Osteocyte (in vitro differentiated cells): ENCODE data around the gene ACTL10. TPM values are rescaled to one million over a fixed set of nuclear protein-coding genes. Genes with fewer than 3 reads are reported as not detected.

Experiments used
- DNase-seq: peaks from one replicate; pipeline ENCODE4 v3.0.0; 2021; ENCODE audit warnings: mixed read lengths; ENCODE audit not compliant: unreplicated experiment; ENCODE audit errors: extremely low spot score
- H3K27ac Mint-ChIP-seq: one replicate; pipeline ENCODE4 v1.8.0; 2021; ENCODE audit warnings: mild to moderate bottlenecking, mixed read lengths; ENCODE audit not compliant: unreplicated experiment
- H3K27me3 Mint-ChIP-seq: one replicate; pipeline ENCODE4 v1.8.0; 2021; ENCODE audit warnings: mixed read lengths; ENCODE audit not compliant: unreplicated experiment
- H3K36me3 Mint-ChIP-seq: one replicate; pipeline ENCODE4 v1.8.0; 2021; ENCODE audit warnings: mixed read lengths; ENCODE audit not compliant: unreplicated experiment
- H3K4me1 Mint-ChIP-seq: one replicate; pipeline ENCODE4 v1.8.0; 2021; ENCODE audit warnings: mixed read lengths; ENCODE audit not compliant: unreplicated experiment
- H3K4me3 Mint-ChIP-seq: one replicate; pipeline ENCODE4 v1.8.0; 2021; ENCODE audit warnings: mild to moderate bottlenecking, moderate library complexity, mixed read lengths; ENCODE audit not compliant: unreplicated experiment
- H3K9me3 Mint-ChIP-seq: one replicate; pipeline ENCODE4 v1.8.0; 2021; ENCODE audit warnings: mixed read lengths; ENCODE audit not compliant: unreplicated experiment
- CTCF ChIP-seq: fragments of 200-600 bp; sonication (generic); IDR thresholded peaks from 2 replicates; pipeline ENCODE4 v1.5.0; 2021; ENCODE audit warnings: antibody characterized with exemption, mild to moderate bottlenecking, moderate library complexity
- total RNA-seq: library from RNA; stranded (reverse); gene quantifications from 2 replicates; pipeline ENCODE4 v1.2.1, GENCODE V29; 2021

The ACTL10 gene
- total RNA-seq, 1 donor from 2014 or later = 0.54 TPM

DNA sequence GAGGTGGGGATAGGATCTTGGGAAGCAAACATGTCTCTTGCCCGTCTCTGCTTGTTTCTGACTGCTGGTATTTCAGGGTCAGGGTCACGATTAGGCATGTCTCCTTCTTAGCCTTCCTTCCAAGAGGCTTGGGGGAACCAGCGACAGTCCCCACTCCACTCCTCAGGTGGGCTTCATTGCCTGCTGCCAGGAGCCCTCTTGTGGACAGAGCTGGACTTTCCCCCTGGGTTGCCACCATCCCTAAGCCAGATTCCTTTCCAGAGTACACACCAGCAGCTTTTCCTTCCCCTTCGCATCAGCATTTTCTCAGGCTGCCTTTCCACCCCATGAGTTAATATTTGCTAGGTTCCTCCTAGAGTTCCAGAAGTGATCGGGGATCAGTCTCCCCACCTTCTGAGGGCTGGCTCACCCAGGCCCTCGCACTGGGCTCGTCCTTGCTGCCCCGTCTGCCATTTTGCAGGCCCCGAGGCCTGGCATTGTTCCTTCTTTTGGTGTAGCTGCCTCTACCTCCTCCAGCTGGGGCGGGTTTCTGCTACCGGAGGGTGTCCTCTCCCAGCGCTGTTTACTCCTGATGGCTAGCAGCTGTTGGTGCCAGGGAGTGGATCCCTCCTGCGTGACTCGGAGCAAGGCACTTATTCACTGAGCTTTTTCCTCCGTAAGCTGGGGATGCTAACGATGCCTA is 13.4 kb upstream of the ACTL10 start:
- no peak for DNase-seq
- peaks cover 6% of the 10 kb centered on the region for H3K36me3 Mint-ChIP-seq
- no peak overlapping the region for H3K4me3 Mint-ChIP-seq
- H3K27me3 Mint-ChIP-seq = no peaks in the 10 kb centered on the region
- H3K9me3 Mint-ChIP-seq = no peaks in the 10 kb centered on the region
- TF ChIP-seq CTCF = peak; percentile 90
- H3K27ac Mint-ChIP-seq = no peak overlapping the region
- peaks cover 8% of the 10 kb centered on the region for H3K4me1 Mint-ChIP-seq

DNA sequence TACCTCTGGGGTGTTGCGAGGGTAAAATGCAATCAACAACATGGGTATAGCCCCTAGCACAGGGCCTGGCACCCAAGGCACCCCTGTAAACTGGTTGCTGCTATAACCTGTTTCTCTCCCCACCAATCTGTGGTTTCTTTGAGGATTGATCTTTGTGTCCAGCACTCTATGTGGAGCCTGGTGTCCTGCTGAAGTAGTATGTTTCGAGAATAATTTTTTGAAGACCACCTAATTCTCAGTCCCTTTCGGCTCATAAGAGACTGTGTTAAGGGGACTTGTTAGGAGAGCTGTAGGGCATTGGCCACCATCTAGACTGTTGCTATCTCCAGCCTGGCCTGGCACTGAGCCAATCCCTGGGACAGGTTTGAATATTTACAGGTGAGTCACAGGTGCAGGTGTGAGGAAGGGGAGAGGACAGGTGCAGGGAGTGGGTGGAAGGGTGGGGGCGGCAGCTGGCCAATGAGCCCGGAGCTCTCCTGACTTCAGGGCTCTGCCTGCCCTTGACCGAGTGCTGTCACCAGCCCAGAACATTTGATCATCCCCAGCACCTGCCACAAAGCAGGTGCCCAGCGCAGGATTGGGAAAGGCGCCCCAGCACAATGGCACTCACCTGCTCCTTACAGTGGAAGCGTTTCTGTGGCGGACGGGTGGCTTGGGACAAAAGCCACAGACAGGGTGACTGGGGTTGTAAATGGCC is 12.7 kb upstream of the ACTL10 start:
- no peak for TF ChIP-seq CTCF
- no peak overlapping the region for H3K4me3 Mint-ChIP-seq
- H3K4me1 Mint-ChIP-seq = peaks cover 3% of the 10 kb centered on the region
- no peak overlapping the region for H3K27ac Mint-ChIP-seq
- no peaks in the 10 kb centered on the region for H3K27me3 Mint-ChIP-seq
- DNase-seq = no peak
- H3K9me3 Mint-ChIP-seq = no peaks in the 10 kb centered on the region
- peaks cover 5% of the 10 kb centered on the region for H3K36me3 Mint-ChIP-seq

DNA sequence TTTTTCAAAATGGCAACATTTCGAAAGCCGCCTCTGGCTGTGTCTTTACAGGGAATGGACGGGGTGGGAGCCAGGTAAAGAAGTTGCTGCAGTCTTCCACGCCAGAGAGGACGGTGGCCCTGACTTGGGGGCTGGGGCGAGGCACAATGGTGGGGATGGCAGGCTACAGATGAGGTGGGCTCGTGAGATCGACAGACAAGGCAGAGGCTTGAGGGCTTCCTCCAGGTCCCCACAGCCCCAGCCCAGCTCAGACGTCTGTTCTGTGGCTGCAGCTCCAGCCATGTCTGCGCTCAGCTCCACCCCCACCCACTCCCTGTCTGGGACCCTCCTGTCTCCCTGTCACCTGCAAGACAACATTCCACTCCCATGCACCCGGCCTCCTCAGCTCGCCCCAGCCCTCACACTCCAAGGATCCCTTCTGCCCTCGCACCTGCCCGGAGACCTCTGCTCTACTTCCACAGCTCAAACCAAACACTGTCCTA is 12.0 kb upstream of the ACTL10 start:
- H3K4me3 Mint-ChIP-seq = no peak overlapping the region
- H3K27me3 Mint-ChIP-seq = no peaks in the 10 kb centered on the region
- no peak overlapping the region for H3K27ac Mint-ChIP-seq
- no peak for DNase-seq
- peaks cover 3% of the 10 kb centered on the region for H3K4me1 Mint-ChIP-seq
- TF ChIP-seq CTCF = no peak
- no peaks in the 10 kb centered on the region for H3K9me3 Mint-ChIP-seq
- H3K36me3 Mint-ChIP-seq = peaks cover 2% of the 10 kb centered on the region

- Mint-ChIP-seq H3K4me3 (no peak overlapping the region), H3K27ac (no peak overlapping the region), H3K36me3 (peaks cover 2% of the 10 kb centered on the region), H3K4me1 (peaks cover 3% of the 10 kb centered on the region), H3K9me3 (no peaks in the 10 kb centered on the region), H3K27me3 (no peaks in the 10 kb centered on the region)
- DNase-seq = no peak
- no peak for TF ChIP-seq CTCF
These were observed 11.6 kb upstream of the ACTL10 start for GRCh38 chr20:33655164-33655563.

DNA sequence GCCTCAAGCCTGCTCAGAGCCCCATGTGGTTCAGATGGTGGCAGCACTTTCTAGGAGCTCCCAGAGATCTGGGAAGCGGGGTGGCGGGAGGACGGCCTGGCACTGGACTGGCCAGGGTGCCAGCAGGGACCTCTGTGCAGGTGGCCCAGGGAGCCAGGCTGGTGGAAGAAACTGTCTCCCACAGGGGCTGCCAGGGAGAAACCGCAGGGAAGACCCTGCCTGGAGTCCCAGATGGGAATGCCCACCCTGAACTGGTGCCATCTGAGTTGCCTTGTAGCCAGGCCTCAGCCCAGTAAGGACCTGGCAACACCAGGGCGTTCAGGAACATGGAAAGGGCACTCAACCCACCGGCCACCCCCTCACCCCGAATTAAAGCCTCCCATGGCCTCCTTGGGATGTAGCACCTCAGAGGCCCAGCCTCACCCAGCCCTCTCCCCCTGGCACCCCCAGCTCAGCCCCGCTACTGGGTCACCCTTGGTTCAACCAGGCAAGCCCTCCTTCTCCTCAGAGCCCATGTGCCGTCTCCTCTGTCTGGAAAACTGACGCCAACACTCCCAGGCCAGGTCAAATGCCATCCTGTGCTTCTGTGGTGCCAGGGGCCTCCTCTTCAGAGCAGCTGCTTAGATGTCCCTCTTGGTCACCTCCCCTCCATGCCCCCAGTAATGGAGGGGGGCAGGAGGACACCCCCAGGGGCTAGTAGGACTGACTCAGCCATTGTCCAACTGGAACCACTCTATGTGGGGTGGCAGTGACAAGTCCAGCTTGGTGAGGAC is 10.5 kb upstream of the ACTL10 start:
- TF ChIP-seq CTCF = no peak
- H3K27ac Mint-ChIP-seq = no peak overlapping the region
- no peak overlapping the region for H3K4me3 Mint-ChIP-seq
- H3K36me3 Mint-ChIP-seq = peaks cover 2% of the 10 kb centered on the region
- no peaks in the 10 kb centered on the region for H3K9me3 Mint-ChIP-seq
- DNase-seq = no peak
- peaks cover 3% of the 10 kb centered on the region for H3K4me1 Mint-ChIP-seq
- no peaks in the 10 kb centered on the region for H3K27me3 Mint-ChIP-seq
